GM18519 (cell line): ENCODE measurements around the gene ARMC7.
"Not testable (repeated sequence)": the region's sequence is repeated elsewhere in the genome, so short reads cannot be mapped to it uniquely, and the experiment has no call there.

ENCODE experiments used
- ATAC-seq: cut with Tn5 transposase; IDR thresholded peaks from one replicate; pipeline ENCODE4 v1.9.1; 2021; ENCODE audit warnings: mild to moderate bottlenecking, moderate library complexity; ENCODE audit not compliant: unreplicated experiment, low FRiP score

ARMC7 gene

GRCh38 chr17:75126954-75127353, 17.2 kb downstream of the ARMC7 start:
- no peak for ATAC-seq

- not testable (repeated sequence) for ATAC-seq
These were observed 18.2 kb downstream of the ARMC7 start for GRCh38 chr17:75127936-75128335.

- no peak for ATAC-seq
These were observed 19.1 kb downstream of the ARMC7 start for GRCh38 chr17:75128694-75129505.

- ATAC-seq, result no peak
These were observed 19.8 kb downstream of the ARMC7 start for GRCh38 chr17:75129576-75129975.

- no peak for ATAC-seq
These were observed 20.4 kb downstream of the ARMC7 start for GRCh38 chr17:75130059-75130631.

- ATAC-seq, result no peak
These were observed 21.0 kb downstream of the ARMC7 start for GRCh38 chr17:75130632-75131277.

GRCh38 chr17:75131278-75132017, 21.7 kb downstream of the ARMC7 start, which contains the start of gene NT5C:
Gene NT5C, minus strand, starts transcription at chr17:75131742. Its CDS starts 35 bp downstream, at chr17:75131707.
- ATAC-seq, result peak; percentile 65

- not testable (repeated sequence) for ATAC-seq
These were observed 22.5 kb downstream of the ARMC7 start for GRCh38 chr17:75132018-75133000.

- no peak for ATAC-seq
These were observed 23.2 kb downstream of the ARMC7 start for GRCh38 chr17:75133001-75133400.

GRCh38 chr17:75133607-75134347, 24.0 kb downstream of the ARMC7 start:
- ATAC-seq, result not testable (repeated sequence)

- no peak for ATAC-seq
These were observed 25.7 kb downstream of the ARMC7 start for GRCh38 chr17:75135452-75135851.

GRCh38 chr17:75135946-75136345, 26.2 kb downstream of the ARMC7 start:
- no peak for ATAC-seq

GRCh38 chr17:75137762-75138161, 28.0 kb downstream of the ARMC7 start:
- not testable (repeated sequence) for ATAC-seq

GRCh38 chr17:75138519-75138918, 28.8 kb downstream of the ARMC7 start:
- no peak for ATAC-seq

GRCh38 chr17:75142236-75142971, 32.6 kb downstream of the ARMC7 start:
- ATAC-seq, result no peak

GRCh38 chr17:75144816-75145512, 35.2 kb downstream of the ARMC7 start:
- ATAC-seq, result no peak

- no peak for ATAC-seq
These were observed 36.8 kb downstream of the ARMC7 start for GRCh38 chr17:75146592-75146991.
